Measurements from ENCODE around the gene ALPK3.
A peak's percentile ranks its signal among the peaks of the same experiment; 100 is the strongest.

The ALPK3 gene

GRCh38 chr15:84907731-84908130 is 90.6 kb downstream of the ALPK3 start:
- no peak for DNase-seq (ENCODE audit: low read depth)
- H3K4me3 ChIP-seq (ENCODE audit: control insufficient read depth, low read depth, low read length), result no peak overlapping the region
- TF ChIP-seq CTCF (IDR thresholded peaks at IDR 0.05; ENCODE audit: control insufficient read depth, insufficient read depth, low read depth, low read length, missing control alignments), result no peak

GRCh38 chr15:84908564-84908963 is 91.4 kb downstream of the ALPK3 start:
- TF ChIP-seq CTCF (IDR thresholded peaks at IDR 0.05; ENCODE audit: control insufficient read depth, insufficient read depth, low read depth, low read length, missing control alignments), result no peak
- no peak overlapping the region for H3K4me3 ChIP-seq (ENCODE audit: control insufficient read depth, low read depth, low read length)
- no peak for DNase-seq (ENCODE audit: low read depth)

- H3K4me3 ChIP-seq (ENCODE audit: control insufficient read depth, low read depth, low read length), result no peak overlapping the region
- DNase-seq (ENCODE audit: low read depth), result no peak
- TF ChIP-seq CTCF (IDR thresholded peaks at IDR 0.05; ENCODE audit: control insufficient read depth, insufficient read depth, low read depth, low read length, missing control alignments), result no peak
These were observed 91.9 kb downstream of the ALPK3 start for GRCh38 chr15:84909029-84909428.

- DNase-seq (ENCODE audit: low read depth), result no peak
- no peak for TF ChIP-seq CTCF (IDR thresholded peaks at IDR 0.05; ENCODE audit: control insufficient read depth, insufficient read depth, low read depth, low read length, missing control alignments)
- H3K4me3 ChIP-seq (ENCODE audit: control insufficient read depth, low read depth, low read length), result no peak overlapping the region
These were observed 92.6 kb downstream of the ALPK3 start for GRCh38 chr15:84909782-84910181.

- DNase-seq (ENCODE audit: low read depth), result no peak
- no peak for TF ChIP-seq CTCF (IDR thresholded peaks at IDR 0.05; ENCODE audit: control insufficient read depth, insufficient read depth, low read depth, low read length, missing control alignments)
These were observed 93.9 kb downstream of the ALPK3 start for GRCh38 chr15:84910928-84911623.

GRCh38 chr15:84911879-84912660 is 94.9 kb downstream of the ALPK3 start:
- no peak for TF ChIP-seq CTCF (IDR thresholded peaks at IDR 0.05; ENCODE audit: control insufficient read depth, insufficient read depth, low read depth, low read length, missing control alignments)
- DNase-seq (ENCODE audit: low read depth), result peak; percentile 97
- H3K4me3 ChIP-seq (ENCODE audit: control insufficient read depth, low read depth, low read length), result no peak overlapping the region

More at GRCh38 chr15:84910928-84911623, 93.9 kb downstream of the ALPK3 start:
- no peak overlapping the region for H3K4me3 ChIP-seq (ENCODE audit: control insufficient read depth, low read depth, low read length)

All from AG09309 (cell line).